Activated naive CD8-positive, alpha-beta T cell (primary cell): Measurements from ENCODE around the gene ODAD2.
A peak's percentile ranks its signal among the peaks of the same experiment; 100 is the strongest.

Source experiments
- H3K27ac Mint-ChIP-seq: one replicate; pipeline ENCODE4 v1.8.0; 2021; ENCODE audit warnings: mixed read lengths
- H3K27me3 Mint-ChIP-seq: one replicate; pipeline ENCODE4 v1.8.0; 2021; ENCODE audit warnings: mixed read lengths
- H3K36me3 Mint-ChIP-seq: one replicate; pipeline ENCODE4 v1.8.0; 2021; ENCODE audit warnings: mixed read lengths
- H3K4me1 Mint-ChIP-seq: one replicate; pipeline ENCODE4 v1.8.0; 2021; ENCODE audit warnings: low read depth, mixed read lengths
- H3K4me3 Mint-ChIP-seq: one replicate; pipeline ENCODE4 v1.8.0; 2021; ENCODE audit warnings: mild to moderate bottlenecking, mixed read lengths
- H3K9me3 Mint-ChIP-seq: one replicate; pipeline ENCODE4 v1.8.0; 2021; ENCODE audit warnings: low read depth, mixed read lengths

Gene ODAD2

GRCh38 chr10:27998954-27999275 lies at the start of gene ODAD2:
ODAD2 (minus strand) TSS chr10:27999079; CDS start chr10:27995142, 3,937 bp downstream.
- Mint-ChIP-seq H3K36me3 (peaks cover 8% of the 10 kb centered on the region), H3K4me3 (peak within 1 kb of the TSS; percentile 94), H3K27me3 (peaks cover 19% of the 10 kb centered on the region), H3K9me3 (no peaks in the 10 kb centered on the region), H3K27ac (peak within 1 kb of the TSS; percentile 54), H3K4me1 (peaks cover 11% of the 10 kb centered on the region)

- peaks cover 5% of the 10 kb centered on the region for H3K36me3 Mint-ChIP-seq
- no peaks in the 10 kb centered on the region for H3K27me3 Mint-ChIP-seq
- H3K4me1 Mint-ChIP-seq: no peaks in the 10 kb centered on the region
- peaks cover 5% of the 10 kb centered on the region for H3K9me3 Mint-ChIP-seq
- H3K27ac Mint-ChIP-seq: no peak overlapping the region
- no peak overlapping the region for H3K4me3 Mint-ChIP-seq
Measured at GRCh38 chr10:28047061-28047460, 48.2 kb upstream of the ODAD2 start.

GRCh38 chr10:28046579-28046978 lies 47.7 kb upstream of the ODAD2 start:
- no peaks in the 10 kb centered on the region for H3K4me1 Mint-ChIP-seq
- no peak overlapping the region for H3K27ac Mint-ChIP-seq
- peaks cover 5% of the 10 kb centered on the region for H3K9me3 Mint-ChIP-seq
- H3K27me3 Mint-ChIP-seq: no peaks in the 10 kb centered on the region
- peaks cover 5% of the 10 kb centered on the region for H3K36me3 Mint-ChIP-seq
- no peak overlapping the region for H3K4me3 Mint-ChIP-seq

- H3K4me1 Mint-ChIP-seq: no peaks in the 10 kb centered on the region
- H3K36me3 Mint-ChIP-seq: no peaks in the 10 kb centered on the region
- no peak overlapping the region for H3K27ac Mint-ChIP-seq
- no peak overlapping the region for H3K4me3 Mint-ChIP-seq
- H3K9me3 Mint-ChIP-seq: no peaks in the 10 kb centered on the region
- no peaks in the 10 kb centered on the region for H3K27me3 Mint-ChIP-seq
Measured at GRCh38 chr10:28043941-28044340, 45.1 kb upstream of the ODAD2 start.

GRCh38 chr10:28036587-28036986 lies 37.7 kb upstream of the ODAD2 start:
- H3K4me3 Mint-ChIP-seq: no peak overlapping the region
- H3K27me3 Mint-ChIP-seq: peaks cover 15% of the 10 kb centered on the region
- H3K4me1 Mint-ChIP-seq: no peaks in the 10 kb centered on the region
- H3K36me3 Mint-ChIP-seq: no peaks in the 10 kb centered on the region
- no peak overlapping the region for H3K27ac Mint-ChIP-seq
- H3K9me3 Mint-ChIP-seq: peaks cover 6% of the 10 kb centered on the region

- no peak overlapping the region for H3K27ac Mint-ChIP-seq
- H3K27me3 Mint-ChIP-seq: peaks cover 6% of the 10 kb centered on the region
- no peaks in the 10 kb centered on the region for H3K4me1 Mint-ChIP-seq
- no peaks in the 10 kb centered on the region for H3K9me3 Mint-ChIP-seq
- no peak overlapping the region for H3K4me3 Mint-ChIP-seq
- peaks cover 3% of the 10 kb centered on the region for H3K36me3 Mint-ChIP-seq
Measured at GRCh38 chr10:28020993-28021982, 22.4 kb upstream of the ODAD2 start.

- peaks cover 3% of the 10 kb centered on the region for H3K36me3 Mint-ChIP-seq
- no peaks in the 10 kb centered on the region for H3K4me1 Mint-ChIP-seq
- no peaks in the 10 kb centered on the region for H3K9me3 Mint-ChIP-seq
- peaks cover 6% of the 10 kb centered on the region for H3K27me3 Mint-ChIP-seq
- H3K27ac Mint-ChIP-seq: no peak overlapping the region
- no peak overlapping the region for H3K4me3 Mint-ChIP-seq
Measured at GRCh38 chr10:28020080-28020860, 21.4 kb upstream of the ODAD2 start.

GRCh38 chr10:28014651-28015050 lies 15.8 kb upstream of the ODAD2 start:
- Mint-ChIP-seq H3K27ac (no peak overlapping the region), H3K27me3 (peaks cover 12% of the 10 kb centered on the region), H3K4me1 (peaks cover 6% of the 10 kb centered on the region), H3K9me3 (peaks cover 6% of the 10 kb centered on the region), H3K36me3 (peaks cover 3% of the 10 kb centered on the region), H3K4me3 (no peak overlapping the region)

- peaks cover 14% of the 10 kb centered on the region for H3K27me3 Mint-ChIP-seq
- H3K4me1 Mint-ChIP-seq: peaks cover 6% of the 10 kb centered on the region
- H3K27ac Mint-ChIP-seq: no peak overlapping the region
- peaks cover 6% of the 10 kb centered on the region for H3K9me3 Mint-ChIP-seq
- H3K4me3 Mint-ChIP-seq: no peak overlapping the region
- H3K36me3 Mint-ChIP-seq: peaks cover 3% of the 10 kb centered on the region
Measured at GRCh38 chr10:28012990-28013515, 14.2 kb upstream of the ODAD2 start.

GRCh38 chr10:28010821-28011220 lies 11.9 kb upstream of the ODAD2 start:
- Mint-ChIP-seq H3K36me3 (no peaks in the 10 kb centered on the region), H3K27ac (no peak overlapping the region), H3K9me3 (peaks cover 6% of the 10 kb centered on the region), H3K27me3 (peaks cover 14% of the 10 kb centered on the region), H3K4me3 (no peak overlapping the region), H3K4me1 (peaks cover 6% of the 10 kb centered on the region)

GRCh38 chr10:28008054-28008453 lies 9.2 kb upstream of the ODAD2 start:
- Mint-ChIP-seq H3K9me3 (no peaks in the 10 kb centered on the region), H3K4me3 (no peak overlapping the region), H3K27ac (no peak overlapping the region), H3K36me3 (peaks cover 1% of the 10 kb centered on the region), H3K27me3 (peaks cover 15% of the 10 kb centered on the region), H3K4me1 (no peaks in the 10 kb centered on the region)

GRCh38 chr10:28001353-28001752 lies 2.5 kb upstream of the ODAD2 start:
- H3K27me3 Mint-ChIP-seq: peaks cover 23% of the 10 kb centered on the region
- H3K9me3 Mint-ChIP-seq: no peaks in the 10 kb centered on the region
- H3K27ac Mint-ChIP-seq: no peak overlapping the region
- H3K4me1 Mint-ChIP-seq: peaks cover 11% of the 10 kb centered on the region
- H3K36me3 Mint-ChIP-seq: peaks cover 8% of the 10 kb centered on the region
- H3K4me3 Mint-ChIP-seq: no peak overlapping the region

GRCh38 chr10:27998178-27998953 lies 513 bp downstream of the ODAD2 start:
- Mint-ChIP-seq H3K4me1 (peaks cover 11% of the 10 kb centered on the region), H3K9me3 (no peaks in the 10 kb centered on the region), H3K4me3 (peak overlapping the region; percentile 94), H3K27me3 (peaks cover 17% of the 10 kb centered on the region), H3K27ac (peak overlapping the region; percentile 54), H3K36me3 (peaks cover 8% of the 10 kb centered on the region)

GRCh38 chr10:27997865-27998177 lies 1.1 kb downstream of the ODAD2 start:
- Mint-ChIP-seq H3K36me3 (peaks cover 5% of the 10 kb centered on the region), H3K9me3 (no peaks in the 10 kb centered on the region), H3K27me3 (peaks cover 13% of the 10 kb centered on the region), H3K27ac (peak overlapping the region; percentile 54), H3K4me1 (peaks cover 11% of the 10 kb centered on the region), H3K4me3 (peak overlapping the region; percentile 94)
